ENCODE results near the gene CREB5. TPM values are rescaled to one million over a fixed set of nuclear protein-coding genes. Genes with fewer than 3 reads are reported as not detected.
"Not testable (repeated sequence)": the region's sequence is repeated elsewhere in the genome, so short reads cannot be mapped to it uniquely, and the experiment has no call there.

Gene CREB5
- total RNA-seq, 6 donors from 2014 or later: 8.3 to 34.6 (median 15.3) TPM

GRCh38 chr7:28595076-28595475 is 182.8 kb downstream of the CREB5 start:
- H3K36me3 ChIP-seq: no peaks in the 10 kb centered on the region
- no peak for ATAC-seq (ENCODE audit: low FRiP score in 2 of 2)
- no peak overlapping the region for H3K4me3 ChIP-seq
- H3K27me3 ChIP-seq: no peaks in the 10 kb centered on the region
- TF ChIP-seq POLR2AphosphoS5 (IDR thresholded peaks at IDR 0.05) (no peak), POLR2A (IDR thresholded peaks at IDR 0.05) (no peak), CTCF (IDR thresholded peaks at IDR 0.05) (no peak), EP300 (IDR thresholded peaks at IDR 0.05) (no peak)
- no peak overlapping the region for H3K27ac ChIP-seq
- no peak for DNase-seq
- WGBS, 2 donors: 94 to 95% methylated on average over 4 of the region's 4 CpGs
- H3K9me3 ChIP-seq: no peaks in the 10 kb centered on the region
- H3K4me1 ChIP-seq: no peaks in the 10 kb centered on the region

GRCh38 chr7:28595801-28596200 is 183.5 kb downstream of the CREB5 start:
- Histone ChIP-seq H3K36me3 (no peaks in the 10 kb centered on the region), H3K27ac (no peak overlapping the region), H3K4me1 (no peaks in the 10 kb centered on the region), H3K9me3 (no peaks in the 10 kb centered on the region), H3K27me3 (no peaks in the 10 kb centered on the region), H3K4me3 (no peak overlapping the region)
- TF ChIP-seq POLR2AphosphoS5 (IDR thresholded peaks at IDR 0.05): no peak
- TF ChIP-seq EP300 (IDR thresholded peaks at IDR 0.05): no peak
- TF ChIP-seq POLR2A (IDR thresholded peaks at IDR 0.05): no peak
- TF ChIP-seq CTCF (IDR thresholded peaks at IDR 0.05): no peak
- 94 to 95% methylated on average over 3 of the region's 3 CpGs for WGBS, 2 donors
- DNase-seq (no peak), ATAC-seq (ENCODE audit: low FRiP score in 2 of 2) (no peak)

GRCh38 chr7:28596245-28596935 is 184.1 kb downstream of the CREB5 start:
- no peak for DNase-seq
- TF ChIP-seq CTCF (IDR thresholded peaks at IDR 0.05) (no peak), POLR2AphosphoS5 (IDR thresholded peaks at IDR 0.05) (no peak), POLR2A (IDR thresholded peaks at IDR 0.05) (no peak), EP300 (IDR thresholded peaks at IDR 0.05) (no peak)
- WGBS, 2 donors: 87 to 89% methylated on average over 2 of the region's 2 CpGs
- no peak overlapping the region for H3K4me3 ChIP-seq
- no peak overlapping the region for H3K27ac ChIP-seq
- no peaks in the 10 kb centered on the region for H3K27me3 ChIP-seq
- H3K9me3 ChIP-seq: no peaks in the 10 kb centered on the region
- no peaks in the 10 kb centered on the region for H3K4me1 ChIP-seq
- H3K36me3 ChIP-seq: no peaks in the 10 kb centered on the region
- no peak for ATAC-seq (ENCODE audit: low FRiP score in 2 of 2)

GRCh38 chr7:28597284-28597683 is 185.0 kb downstream of the CREB5 start:
- 77 to 87% methylated on average over 2 of the region's 2 CpGs for WGBS, 2 donors
- Histone ChIP-seq H3K36me3 (no peaks in the 10 kb centered on the region), H3K9me3 (no peaks in the 10 kb centered on the region), H3K4me1 (no peaks in the 10 kb centered on the region), H3K4me3 (no peak overlapping the region), H3K27ac (no peak overlapping the region), H3K27me3 (no peaks in the 10 kb centered on the region)
- ATAC-seq (ENCODE audit: low FRiP score in 2 of 2): no peak
- DNase-seq: no peak
- TF ChIP-seq EP300 (IDR thresholded peaks at IDR 0.05) (no peak), POLR2AphosphoS5 (IDR thresholded peaks at IDR 0.05) (no peak), CTCF (IDR thresholded peaks at IDR 0.05) (no peak), POLR2A (IDR thresholded peaks at IDR 0.05) (no peak)

GRCh38 chr7:28598037-28598436 is 185.7 kb downstream of the CREB5 start:
- H3K4me3 ChIP-seq; H3K36me3 ChIP-seq; ATAC-seq (ENCODE audit: low FRiP score in 2 of 2); H3K4me1 ChIP-seq; H3K27me3 ChIP-seq; H3K9me3 ChIP-seq; DNase-seq; H3K27ac ChIP-seq: not testable (repeated sequence)
- 83 to 88% methylated on average over 5 of the region's 5 CpGs for WGBS, 2 donors
